ENCODE measurements around the gene IQGAP1.
A peak's percentile ranks its signal among the peaks of the same experiment; 100 is the strongest.
"Not testable (repeated sequence)": the region's sequence is repeated elsewhere in the genome, so short reads cannot be mapped to it uniquely, and the experiment has no call there.

Gene IQGAP1

DNA sequence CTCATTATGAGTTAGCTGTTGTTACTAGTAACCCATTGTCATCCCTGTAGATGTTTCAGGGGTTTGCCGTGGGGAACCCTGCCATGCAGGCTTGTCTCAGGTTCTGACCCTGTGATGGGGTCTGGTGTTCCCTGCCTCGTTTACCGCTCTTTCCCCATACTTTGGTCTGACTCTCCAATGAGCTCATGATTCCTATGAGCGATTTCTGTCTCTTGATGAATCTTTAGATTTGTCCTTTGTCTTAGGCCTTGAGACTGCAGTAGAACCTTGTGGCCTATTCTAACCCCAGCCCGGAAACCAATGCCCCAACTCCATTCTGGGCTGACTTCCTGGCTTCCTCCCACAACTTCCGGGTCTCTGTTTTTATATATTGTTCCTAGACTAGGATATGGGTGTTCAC lies 11.3 kb upstream of the IQGAP1 start:
- no peak for DNase-seq (ENCODE audit: low spot score)

DNA sequence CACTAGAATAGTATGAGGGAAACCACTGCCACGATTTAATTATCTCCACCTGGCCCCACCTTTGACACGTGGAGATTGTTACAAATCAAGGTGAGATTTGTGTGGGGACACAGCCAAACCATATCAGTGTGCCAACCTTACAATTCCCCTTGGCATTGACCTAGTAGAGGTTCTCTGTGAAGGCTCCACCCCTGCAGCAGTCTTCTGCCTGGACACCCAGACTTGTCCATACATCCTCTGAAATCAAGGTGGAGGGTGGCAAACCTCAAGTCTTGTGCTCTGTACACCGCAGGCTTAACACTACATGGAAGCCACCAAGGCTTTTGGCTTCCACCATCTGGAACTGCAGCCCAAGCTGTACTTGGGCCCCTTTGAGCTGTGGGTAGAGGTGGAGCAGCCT lies 8.8 kb upstream of the IQGAP1 start:
- no peak for DNase-seq (ENCODE audit: low spot score)

- DNase-seq (ENCODE audit: low spot score), result no peak
Observed at GRCh38 chr15:90381515-90381914, 6.5 kb upstream of the IQGAP1 start.

GRCh38 chr15:90382320-90382719 lies 5.7 kb upstream of the IQGAP1 start:
- no peak for DNase-seq (ENCODE audit: low spot score)

DNA sequence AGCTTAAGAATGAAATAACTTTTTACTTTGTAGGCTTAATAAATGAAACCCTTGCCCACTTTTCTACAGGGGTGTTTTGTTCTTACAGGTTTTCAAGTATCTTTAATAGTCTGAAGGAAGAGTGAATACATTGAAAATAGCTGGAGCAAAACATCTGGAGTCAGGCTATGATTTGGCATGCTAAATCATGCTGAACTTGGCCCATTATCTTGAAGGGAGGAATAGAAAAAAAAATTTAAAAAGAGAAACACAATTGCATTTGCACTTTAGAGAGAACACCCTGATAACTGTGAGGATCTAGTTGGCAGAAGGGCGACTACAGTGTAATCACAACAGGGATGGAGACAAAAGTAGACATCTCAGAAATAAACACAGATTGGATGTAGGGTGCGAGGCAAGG lies 1.8 kb upstream of the IQGAP1 start:
- DNase-seq (ENCODE audit: low spot score), result no peak

DNA sequence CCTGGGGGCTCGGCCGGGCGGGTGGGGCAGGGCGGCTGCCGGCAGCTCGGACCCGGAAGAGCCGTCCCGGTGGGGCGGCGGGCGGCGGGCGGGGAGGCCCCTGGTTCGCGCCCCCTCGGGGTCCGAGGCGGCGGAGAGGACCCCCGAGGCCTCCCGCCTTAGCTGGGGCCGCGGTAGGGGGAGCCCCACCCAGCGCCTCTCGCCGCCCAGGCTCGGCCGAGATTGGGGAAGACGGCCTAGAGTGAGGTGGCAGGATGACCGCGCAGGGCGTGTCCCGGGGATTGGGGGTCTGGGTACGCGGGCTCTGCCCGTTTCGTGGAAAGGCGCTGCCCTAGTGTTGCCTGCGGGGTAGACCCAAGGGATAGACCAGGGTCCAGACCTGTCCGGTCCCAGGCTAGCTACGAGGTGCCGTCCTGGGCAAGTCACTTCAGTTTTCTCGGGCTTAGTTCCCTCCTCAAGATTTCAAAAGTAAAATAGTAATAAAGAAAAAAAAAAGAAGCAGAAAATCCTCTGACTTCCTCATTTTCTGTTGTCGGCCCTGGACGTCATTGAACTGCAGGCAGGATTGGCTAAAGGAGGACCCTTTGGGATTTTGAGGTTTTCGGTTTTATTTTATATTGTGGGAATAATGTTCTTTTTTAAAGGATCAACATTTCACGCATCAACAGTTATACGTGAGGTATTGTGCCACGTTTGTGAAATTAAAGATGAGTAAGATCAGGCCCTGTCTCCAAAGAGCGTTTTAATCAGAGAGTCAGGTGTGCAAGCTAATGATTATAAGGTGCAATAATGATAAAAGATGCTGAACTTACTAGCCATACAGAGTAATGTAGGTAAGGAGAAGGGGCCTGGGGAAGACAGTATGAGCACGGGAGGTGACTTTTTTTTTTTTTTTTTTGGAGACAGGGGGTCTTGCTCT lies 679 bp downstream of the IQGAP1 start:
- DNase-seq (ENCODE audit: low spot score), result peak; percentile 71

- no peak for DNase-seq (ENCODE audit: low spot score)
Observed at GRCh38 chr15:90389513-90389912, 1.5 kb downstream of the IQGAP1 start.

DNA sequence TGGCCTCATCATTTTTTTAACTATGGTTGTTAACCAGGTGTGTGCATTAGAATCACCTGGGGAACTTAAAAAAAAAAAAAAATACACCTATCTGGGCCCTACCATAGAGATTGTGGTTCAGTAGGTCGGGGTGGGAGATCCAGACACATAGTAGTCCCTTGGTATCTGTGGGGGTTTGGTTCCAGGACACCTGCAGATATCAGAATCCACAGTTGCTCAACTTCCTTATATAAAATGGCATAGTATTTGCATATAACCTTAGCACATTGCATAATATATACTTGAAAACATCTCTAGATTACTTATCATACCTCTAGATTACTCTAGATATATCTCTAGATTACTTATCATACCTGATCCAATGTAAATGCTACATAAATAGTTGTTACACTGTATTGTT lies 5.0 kb downstream of the IQGAP1 start:
- no peak for DNase-seq (ENCODE audit: low spot score)

DNA sequence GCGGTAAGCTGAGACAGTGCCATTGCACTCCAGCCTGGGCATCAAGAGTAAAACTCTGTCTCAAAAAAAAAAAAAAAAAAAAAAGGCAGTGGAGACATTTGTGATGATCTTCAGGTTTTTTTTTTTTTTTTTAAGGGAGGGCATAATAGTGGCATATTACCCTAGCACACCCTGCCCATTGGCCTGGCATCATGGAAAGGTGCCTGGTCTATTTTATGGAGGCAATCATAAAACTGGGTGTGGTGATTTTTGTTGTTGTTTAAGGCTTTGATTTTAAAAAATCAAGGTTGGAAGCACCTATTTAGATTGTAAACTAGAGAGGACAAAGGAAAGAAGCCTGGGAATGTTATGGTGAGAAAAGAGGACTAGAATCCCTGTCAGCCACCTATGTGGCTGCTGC lies 6.0 kb downstream of the IQGAP1 start:
- DNase-seq (ENCODE audit: low spot score), result no peak

GRCh38 chr15:90394748-90395442 lies 6.9 kb downstream of the IQGAP1 start:
- no peak for DNase-seq (ENCODE audit: low spot score)

DNA sequence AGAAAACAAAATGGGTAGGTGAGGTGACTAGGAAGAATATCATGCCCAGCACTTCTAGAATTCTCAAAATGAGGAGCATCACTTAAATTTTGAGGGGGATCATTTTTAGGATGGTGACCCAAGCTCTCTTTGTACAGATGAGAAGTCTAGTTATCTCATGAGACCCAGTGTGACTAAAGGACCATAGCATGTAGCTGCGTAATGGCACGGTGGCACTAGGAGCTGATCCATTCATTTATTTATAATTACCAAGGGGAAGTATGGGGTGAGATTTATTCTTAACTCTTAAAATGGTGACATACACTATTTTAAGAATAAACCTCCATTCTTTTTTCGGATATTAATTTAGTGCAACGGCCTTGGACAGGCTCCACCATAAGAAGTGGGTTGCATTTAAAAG lies 8.3 kb downstream of the IQGAP1 start:
- DNase-seq (ENCODE audit: low spot score), result no peak

- no peak for DNase-seq (ENCODE audit: low spot score)
Observed at GRCh38 chr15:90400005-90400758, 12.1 kb downstream of the IQGAP1 start.

GRCh38 chr15:90400759-90401314 lies 12.8 kb downstream of the IQGAP1 start:
- DNase-seq (ENCODE audit: low spot score), result peak; percentile 97

DNA sequence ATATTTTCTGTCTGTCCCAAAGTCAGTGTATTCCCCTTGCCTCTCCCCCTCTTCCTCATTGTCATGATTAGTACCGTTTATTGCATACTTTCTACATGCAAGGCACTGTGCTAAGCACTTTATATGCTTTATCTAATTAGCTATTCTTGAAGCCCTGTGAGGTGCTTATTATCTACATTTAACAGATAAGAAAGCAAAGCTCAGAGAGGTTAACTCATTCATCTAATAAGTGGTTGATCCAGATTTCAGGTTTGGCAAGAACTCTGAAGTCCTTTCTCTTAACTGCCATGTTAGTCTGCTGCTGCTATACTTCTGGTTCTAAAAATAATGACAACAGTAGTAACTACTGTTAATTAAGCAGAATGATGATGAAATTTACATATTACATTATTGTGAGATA lies 13.5 kb downstream of the IQGAP1 start:
- DNase-seq (ENCODE audit: low spot score), result no peak

DNA sequence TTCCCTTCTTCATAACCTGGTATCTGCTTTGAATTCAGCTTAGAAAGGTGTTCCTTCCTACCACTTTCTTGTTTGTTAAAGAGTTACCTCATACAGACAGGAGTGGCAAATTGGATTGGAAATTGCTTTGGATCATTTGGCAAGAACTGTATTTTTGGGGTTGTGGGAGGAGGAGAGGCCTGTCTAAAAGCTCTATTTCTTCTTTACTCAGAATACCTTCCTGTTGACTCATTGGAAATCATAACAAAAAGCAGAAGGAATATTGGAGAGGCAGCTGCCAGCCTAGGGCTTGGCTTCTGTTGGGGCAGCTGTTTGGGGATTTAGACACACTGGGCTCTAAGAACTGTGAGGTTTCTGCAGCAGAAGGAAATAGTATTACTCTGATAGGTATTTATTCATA lies 14.2 kb downstream of the IQGAP1 start:
- DNase-seq (ENCODE audit: low spot score), result peak; percentile 86

GRCh38 chr15:90402767-90403166 lies 14.7 kb downstream of the IQGAP1 start:
- DNase-seq (ENCODE audit: low spot score), result no peak

- no peak for DNase-seq (ENCODE audit: low spot score)
Observed at GRCh38 chr15:90405055-90405607, 17.1 kb downstream of the IQGAP1 start.

- no peak for DNase-seq (ENCODE audit: low spot score)
Observed at GRCh38 chr15:90407336-90407735, 19.3 kb downstream of the IQGAP1 start.

- no peak for DNase-seq (ENCODE audit: low spot score)
Observed at GRCh38 chr15:90407871-90408317, 19.9 kb downstream of the IQGAP1 start.

GRCh38 chr15:90408657-90409056 lies 20.6 kb downstream of the IQGAP1 start:
- no peak for DNase-seq (ENCODE audit: low spot score)

DNA sequence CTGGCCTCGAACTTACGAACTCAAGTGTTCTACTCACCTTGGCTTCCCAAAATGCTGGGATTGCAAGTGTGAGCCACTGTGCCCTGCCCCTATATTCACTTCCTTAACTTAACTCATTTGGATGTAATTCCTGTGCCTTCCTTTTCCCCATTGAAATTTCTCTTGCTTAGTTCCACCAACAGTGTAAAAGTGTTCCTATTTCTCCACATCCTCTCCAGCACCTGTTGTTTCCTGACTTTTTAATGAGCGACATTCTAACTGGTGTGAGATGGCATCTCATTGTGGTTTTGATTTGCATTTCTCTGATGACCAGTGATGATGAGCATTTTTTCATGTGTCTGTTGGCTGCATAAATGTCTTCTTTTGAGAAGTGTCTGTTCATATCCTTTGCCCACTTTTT lies 21.5 kb downstream of the IQGAP1 start:
- DNase-seq (ENCODE audit: low spot score), result not testable (repeated sequence)

- not testable (repeated sequence) for DNase-seq (ENCODE audit: low spot score)
Observed at GRCh38 chr15:90410316-90410715, 22.3 kb downstream of the IQGAP1 start.

Measured in kidney tubule cell (primary cell).